Brain microvascular endothelial cell (primary cell): Measurements from ENCODE around the gene DLST.

Experiments
- DNase-seq: peaks from one replicate; pipeline ENCODE4 v3.0.0-alpha.2; 2020
- H3K27ac ChIP-seq: fragments of 250-450 bp; sonication (Bioruptor Pico); 2 replicates; pipeline ENCODE4 v1.5.1; 2020; ENCODE audit warnings: mild to moderate bottlenecking, moderate library complexity
- H3K27me3 ChIP-seq: fragments of 250-450 bp; sonication (Bioruptor Pico); replicated peaks from 2 replicates; pipeline ENCODE4 v1.5.1; 2020; ENCODE audit warnings: mild to moderate bottlenecking
- H3K36me3 ChIP-seq: fragments of 250-450 bp; sonication (Bioruptor Pico); replicated peaks from 2 replicates; pipeline ENCODE4 v1.5.1; 2020; ENCODE audit warnings: mild to moderate bottlenecking
- H3K4me3 ChIP-seq: 2 replicates; pipeline ENCODE4 v1.5.1; 2011; ENCODE audit warnings: low read depth, mild to moderate bottlenecking, control low read depth, low read length, moderate library complexity
- CTCF ChIP-seq: IDR thresholded peaks from 2 replicates; pipeline ENCODE4 v1.5.1; 2011; ENCODE audit warnings: low read depth, mild to moderate bottlenecking, moderate library complexity, low read length, control low read depth, inconsistent platforms; ENCODE audit errors: missing control alignments
- in situ Hi-C: cut with HindIII; loops from 2 replicates; pipeline ENCODE4 v1.10.0; 2017; ENCODE audit warnings: low sequenced_read_pairs, low pct_ligation_motif_present

DLST gene

GRCh38 chr14:74861734-74862090 lies 20.0 kb upstream of the DLST start:
- in situ Hi-C loops, result no loop called here

GRCh38 chr14:74863274-74863673 lies 18.4 kb upstream of the DLST start:
- in situ Hi-C loops, result no loop called here
- H3K27me3 ChIP-seq, result no peaks in the 10 kb centered on the region
- TF ChIP-seq CTCF, result no peak
- H3K36me3 ChIP-seq, result no peaks in the 10 kb centered on the region
- no peak overlapping the region for H3K27ac ChIP-seq
- no peak overlapping the region for H3K4me3 ChIP-seq
- no peak for DNase-seq

More at GRCh38 chr14:74861734-74862090, 20.0 kb upstream of the DLST start:
- no peaks in the 10 kb centered on the region for H3K36me3 ChIP-seq
- DNase-seq, result no peak
- no peak overlapping the region for H3K4me3 ChIP-seq
- no peaks in the 10 kb centered on the region for H3K27me3 ChIP-seq
- no peak for TF ChIP-seq CTCF
- no peak overlapping the region for H3K27ac ChIP-seq

GRCh38 chr14:74864198-74864597 lies 17.5 kb upstream of the DLST start:
- Histone ChIP-seq H3K36me3 (no peaks in the 10 kb centered on the region), H3K4me3 (no peak overlapping the region), H3K27me3 (no peaks in the 10 kb centered on the region), H3K27ac (no peak overlapping the region)
- no peak for DNase-seq
- in situ Hi-C loops, result no loop called here
- no peak for TF ChIP-seq CTCF

- no peak for DNase-seq
- H3K4me3 ChIP-seq, result no peak overlapping the region
- no peak overlapping the region for H3K27ac ChIP-seq
- in situ Hi-C loops, result no loop called here
- H3K36me3 ChIP-seq, result no peaks in the 10 kb centered on the region
- H3K27me3 ChIP-seq, result no peaks in the 10 kb centered on the region
- no peak for TF ChIP-seq CTCF
Measured at GRCh38 chr14:74865156-74865555, 16.6 kb upstream of the DLST start.

- H3K27me3 ChIP-seq, result no peaks in the 10 kb centered on the region
- in situ Hi-C loops, result no loop called here
- TF ChIP-seq CTCF, result no peak
Measured at GRCh38 chr14:74866708-74867389, 14.9 kb upstream of the DLST start.

GRCh38 chr14:74867673-74868072 lies 14.0 kb upstream of the DLST start:
- Histone ChIP-seq H3K4me3 (no peak overlapping the region), H3K27me3 (no peaks in the 10 kb centered on the region), H3K27ac (no peak overlapping the region), H3K36me3 (no peaks in the 10 kb centered on the region)
- in situ Hi-C loops, result no loop called here
- no peak for TF ChIP-seq CTCF
- no peak for DNase-seq

More at GRCh38 chr14:74866708-74867389, 14.9 kb upstream of the DLST start:
- Histone ChIP-seq H3K4me3 (no peak overlapping the region), H3K27ac (no peak overlapping the region), H3K36me3 (no peaks in the 10 kb centered on the region)
- no peak for DNase-seq
